Measurements from ENCODE around the gene PDE8A.

PDE8A gene

DNA sequence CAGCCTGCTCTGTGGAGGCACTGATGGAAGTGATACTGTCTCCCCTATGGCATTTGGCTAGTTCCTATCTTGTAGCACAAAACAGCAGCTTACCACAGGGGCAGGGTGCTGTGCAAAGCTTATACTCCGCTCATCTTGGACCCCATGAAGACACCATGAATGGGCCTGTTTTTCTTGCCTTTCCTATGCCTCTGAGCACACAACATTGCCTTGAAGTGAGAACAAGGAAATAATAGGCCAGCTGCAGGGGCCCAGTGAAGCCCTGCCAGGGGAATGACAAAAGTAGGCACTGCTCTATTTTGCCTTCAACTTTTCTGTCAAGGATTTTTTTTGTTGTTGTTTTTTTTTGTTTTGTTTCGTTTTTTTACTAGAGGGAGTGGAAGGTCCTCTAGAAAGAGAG is 110.3 kb downstream of the PDE8A start:
- no peak for DNase-seq (ENCODE audit: low read depth)

DNA sequence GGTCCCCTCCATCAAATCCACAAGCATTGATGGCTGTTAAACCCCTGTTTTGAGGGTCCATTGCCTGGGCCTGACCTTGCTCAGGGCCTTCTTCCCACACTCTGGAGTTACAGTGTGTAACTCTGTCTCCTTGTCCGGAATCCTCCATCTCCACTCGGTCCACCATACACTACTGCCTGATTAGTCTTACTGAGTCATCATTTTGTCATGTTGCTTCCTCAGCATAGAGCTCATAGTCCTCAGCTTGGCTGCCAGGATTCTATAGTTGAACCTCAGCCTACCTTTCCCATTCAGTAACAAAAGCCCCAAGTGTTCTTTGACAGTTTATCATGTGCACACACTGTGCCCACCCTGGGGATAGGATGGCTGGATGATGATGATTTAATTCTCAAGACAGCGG is 113.0 kb downstream of the PDE8A start:
- peak; percentile 74 for DNase-seq (ENCODE audit: low read depth)

DNA sequence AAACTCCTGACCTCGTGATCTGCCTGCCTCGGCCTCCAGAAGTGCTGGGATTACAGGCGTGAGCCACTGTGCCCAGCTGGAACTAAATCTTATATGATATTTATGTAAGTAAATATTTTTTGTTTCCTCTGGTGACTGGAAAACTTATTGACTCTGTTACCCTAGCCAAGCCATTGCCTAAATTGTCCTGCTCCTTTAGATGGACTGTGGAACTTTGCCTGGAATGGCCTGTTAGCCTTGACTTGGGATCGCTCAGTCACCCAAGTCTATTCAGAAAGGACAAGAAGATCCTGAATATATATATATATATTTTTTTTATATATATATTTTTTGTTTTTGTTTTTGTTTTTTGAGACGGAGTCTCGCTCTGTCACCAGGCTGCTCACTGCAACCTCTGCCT is 113.9 kb downstream of the PDE8A start:
- no peak for DNase-seq (ENCODE audit: low read depth)

DNA sequence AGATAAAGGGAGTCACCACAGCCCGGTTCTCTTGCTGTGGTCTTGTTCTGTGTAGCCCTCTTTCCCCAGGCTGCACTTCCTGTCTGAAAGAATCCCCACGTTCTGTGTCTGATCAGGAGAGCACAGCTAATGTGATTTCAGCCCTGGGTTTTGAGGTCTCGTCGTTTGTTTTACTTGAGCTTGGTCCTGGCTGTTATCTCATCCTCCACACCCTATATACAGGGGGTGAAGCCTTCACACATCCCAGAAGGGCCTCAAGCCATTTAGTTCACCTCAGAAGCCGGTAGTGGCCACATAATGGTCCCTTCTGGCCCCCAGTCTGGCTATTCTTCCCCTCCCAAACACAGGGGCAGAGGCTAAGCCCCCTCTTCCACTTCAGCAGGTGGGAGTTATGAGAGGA is 115.6 kb downstream of the PDE8A start:
- DNase-seq (ENCODE audit: low read depth) = no peak

DNA sequence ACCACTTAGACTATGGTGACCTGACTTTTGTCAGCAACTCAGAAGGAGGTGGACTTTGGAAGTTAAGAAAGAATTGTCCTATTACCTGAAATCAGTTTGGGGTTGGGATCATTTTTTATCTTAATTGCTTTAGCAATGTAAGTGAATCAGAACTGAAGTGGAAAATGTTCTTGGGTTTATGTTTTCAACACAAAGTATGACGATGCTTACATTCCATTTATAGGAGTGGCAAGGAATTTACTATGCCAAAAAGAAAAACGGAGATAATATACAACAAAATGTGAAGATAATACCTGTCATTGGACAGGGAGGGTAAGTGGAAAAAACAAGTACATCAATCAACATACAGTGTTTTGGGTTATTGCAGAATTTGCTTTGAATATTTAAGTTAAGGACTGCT is 116.1 kb downstream of the PDE8A start:
- DNase-seq (ENCODE audit: low read depth) = peak; percentile 70

DNA sequence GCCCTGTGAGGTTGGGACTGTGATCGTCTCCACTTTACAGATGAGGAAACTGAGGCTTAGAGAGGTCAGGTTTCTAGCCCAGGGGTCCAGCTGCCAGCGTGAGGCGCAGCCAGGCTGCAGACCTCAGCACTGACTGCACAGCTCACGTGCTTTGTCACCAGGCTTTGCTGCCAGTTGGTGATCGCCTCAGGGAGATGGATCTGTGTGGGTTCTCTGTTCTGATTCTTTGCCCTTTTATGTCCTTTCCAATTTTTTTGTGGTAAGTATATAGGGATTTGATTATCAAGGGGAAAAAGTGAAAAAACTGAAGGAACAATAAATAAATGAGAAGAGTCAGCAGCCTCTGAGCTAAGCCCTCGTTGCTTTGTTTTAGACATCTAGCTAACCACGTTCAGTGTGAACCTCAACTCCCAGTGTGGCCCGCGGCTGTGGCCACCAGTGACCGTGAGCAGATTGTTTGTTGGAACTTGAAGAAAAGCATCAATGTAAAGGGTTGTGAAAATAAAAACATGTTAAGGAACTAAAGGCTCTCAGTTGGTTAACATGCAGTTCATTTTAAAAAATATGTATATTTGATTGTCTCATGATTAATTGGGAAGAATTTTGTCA is 117.6 kb downstream of the PDE8A start:
- no peak for DNase-seq (ENCODE audit: low read depth)

DNA sequence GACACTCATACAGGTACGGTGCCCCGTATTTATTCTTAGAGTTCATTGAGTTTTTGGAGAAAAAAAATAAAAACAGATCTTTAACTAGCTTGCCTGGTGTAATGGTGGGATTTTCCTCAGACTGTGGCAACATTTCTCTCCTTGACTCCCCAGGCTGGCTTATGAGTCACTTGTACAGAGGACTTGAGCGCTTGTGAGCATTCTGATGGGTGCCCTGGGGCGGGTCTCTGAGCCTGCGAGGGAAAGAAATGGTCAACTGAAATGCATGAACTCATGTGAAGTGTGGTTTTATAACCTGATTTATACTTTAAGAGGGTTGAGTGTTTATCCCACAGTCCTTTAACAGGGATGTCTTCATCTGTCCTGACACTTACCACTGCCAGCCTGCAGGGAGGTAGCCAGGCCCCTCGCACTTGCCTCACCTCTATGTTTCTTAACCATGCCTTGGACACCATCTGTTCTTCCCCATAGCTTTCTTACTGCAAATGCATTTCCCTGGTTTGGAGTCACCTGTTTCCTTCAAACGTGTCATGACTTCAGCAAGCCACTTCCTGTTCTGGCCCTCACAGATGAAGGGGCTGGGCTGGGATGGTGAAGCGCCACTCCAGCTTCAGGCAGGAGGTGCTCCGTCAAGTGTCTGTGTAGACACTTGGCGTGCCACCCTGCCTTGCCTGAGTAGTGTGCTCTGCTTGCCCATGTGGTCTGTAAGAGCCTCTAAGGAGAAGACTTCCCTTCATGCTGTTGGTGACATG is 118.7 kb downstream of the PDE8A start:
- peak; percentile 57 for DNase-seq (ENCODE audit: low read depth)

DNA sequence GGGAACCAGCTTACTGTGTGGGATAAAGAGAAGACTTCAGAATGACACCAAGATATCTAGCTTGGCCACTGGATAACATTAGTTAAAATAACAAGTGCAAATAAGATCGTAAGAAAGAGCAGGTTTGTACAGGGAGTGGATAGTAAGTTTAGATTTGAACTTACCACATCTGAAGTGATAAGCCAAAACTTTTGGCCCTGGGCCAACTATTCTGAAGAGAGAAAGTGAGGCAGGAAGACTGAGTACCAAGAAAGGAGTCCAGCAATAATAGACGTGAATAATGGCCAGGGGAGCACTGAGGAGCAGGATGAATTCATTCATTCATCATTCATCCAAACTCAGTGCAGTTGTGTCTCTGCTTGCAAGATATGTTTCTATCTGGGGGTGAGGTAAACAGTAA is 122.9 kb downstream of the PDE8A start:
- DNase-seq (ENCODE audit: low read depth) = no peak

DNA sequence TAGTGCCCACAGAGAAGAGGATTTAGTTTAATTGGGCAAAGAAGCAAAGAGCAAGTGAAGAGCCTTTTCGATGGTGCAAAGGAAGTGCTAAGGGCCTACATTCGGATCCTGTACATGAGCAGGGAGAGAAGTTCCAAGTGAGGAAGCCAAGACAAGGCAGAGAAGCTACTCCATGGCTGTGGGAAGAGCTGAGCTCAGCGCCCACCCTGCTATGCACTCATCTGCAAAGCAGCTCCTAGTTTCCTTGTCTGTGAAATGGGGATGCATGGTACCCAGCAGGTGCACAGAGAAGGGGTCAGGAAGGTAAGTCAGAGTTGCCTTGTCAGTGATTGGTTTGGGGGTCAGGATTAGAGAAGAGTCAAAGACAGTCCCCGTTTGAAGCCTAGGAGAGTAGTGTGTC is 126.5 kb downstream of the PDE8A start:
- DNase-seq (ENCODE audit: low read depth) = no peak

DNA sequence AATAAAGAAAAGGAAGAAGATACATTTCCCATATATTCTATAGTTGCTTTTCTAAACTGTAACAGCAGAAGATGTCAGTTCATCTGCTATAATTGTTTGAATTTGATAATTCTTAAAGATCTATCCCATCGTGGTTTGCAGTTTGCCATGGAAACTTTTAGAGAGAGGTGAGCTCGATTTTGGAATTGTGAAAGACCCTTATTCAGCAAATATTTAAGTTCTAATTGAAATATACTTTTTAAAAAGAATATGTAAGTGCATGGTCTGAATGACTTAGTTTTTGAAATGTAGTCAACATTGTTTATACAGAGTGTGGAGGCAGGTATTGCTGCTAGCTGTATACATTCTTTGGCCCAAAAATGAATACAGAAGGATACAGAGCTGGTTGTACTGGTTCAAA is 127.7 kb downstream of the PDE8A start:
- DNase-seq (ENCODE audit: low read depth) = no peak

DNA sequence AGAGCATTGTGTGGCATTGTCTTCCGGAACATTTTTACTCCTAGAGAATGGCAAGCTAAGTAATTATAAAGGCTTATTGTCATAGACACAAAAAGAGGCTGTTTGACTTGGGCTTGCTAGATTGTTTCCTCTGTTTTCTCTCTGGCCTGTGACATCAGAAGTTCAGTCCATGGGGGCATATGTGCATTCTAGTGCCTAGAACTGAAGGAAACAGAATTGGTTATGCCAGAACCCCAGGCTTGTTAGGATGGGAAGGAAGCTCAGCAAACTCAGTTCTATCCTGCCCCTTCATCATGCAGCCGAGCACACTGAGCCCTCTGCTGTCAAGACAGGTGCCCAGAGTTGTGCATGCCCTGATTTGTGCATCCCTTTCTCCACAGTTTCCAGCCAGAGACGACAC is 131.3 kb downstream of the PDE8A start:
- DNase-seq (ENCODE audit: low read depth) = no peak

DNA sequence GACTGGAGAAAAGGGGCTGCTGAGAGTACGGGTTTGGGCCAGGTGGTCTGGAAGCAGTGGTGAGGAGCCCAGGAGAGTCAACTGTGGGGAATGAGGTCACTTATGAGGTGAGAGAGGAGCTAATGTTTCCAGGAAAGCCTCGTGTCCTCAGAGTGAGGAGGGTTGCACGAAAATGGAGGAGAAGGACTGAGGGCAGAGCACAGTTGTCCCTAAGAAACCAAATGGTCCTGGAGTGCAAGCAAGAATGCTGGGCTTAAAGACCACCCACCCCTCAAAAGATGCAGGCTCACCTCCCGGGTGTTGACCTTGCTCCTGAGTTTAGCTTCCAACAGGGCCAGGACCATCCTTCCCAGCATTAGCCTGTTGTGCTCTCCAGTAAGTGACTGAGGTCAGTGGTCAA is 133.2 kb downstream of the PDE8A start:
- DNase-seq (ENCODE audit: low read depth) = no peak

DNA sequence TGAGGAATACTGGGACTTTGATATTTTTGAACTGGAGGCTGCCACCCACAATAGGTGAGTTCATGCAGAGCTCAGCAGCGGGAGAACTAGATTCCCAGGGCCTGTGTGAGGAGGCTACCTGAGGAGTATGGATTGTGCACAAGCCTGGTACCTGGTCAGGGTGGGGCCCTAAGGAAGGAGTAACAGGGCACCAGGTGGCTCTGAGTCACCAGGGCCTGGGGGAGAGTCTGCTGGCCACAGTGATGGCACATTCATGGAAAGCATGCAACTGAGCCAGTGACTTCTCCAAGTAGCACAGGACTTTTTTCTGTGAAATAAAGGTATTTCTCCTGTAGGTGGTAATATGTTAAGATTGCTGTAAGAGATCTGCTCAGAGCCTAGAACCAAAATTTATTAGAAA is 134.4 kb downstream of the PDE8A start:
- DNase-seq (ENCODE audit: low read depth) = no peak

DNA sequence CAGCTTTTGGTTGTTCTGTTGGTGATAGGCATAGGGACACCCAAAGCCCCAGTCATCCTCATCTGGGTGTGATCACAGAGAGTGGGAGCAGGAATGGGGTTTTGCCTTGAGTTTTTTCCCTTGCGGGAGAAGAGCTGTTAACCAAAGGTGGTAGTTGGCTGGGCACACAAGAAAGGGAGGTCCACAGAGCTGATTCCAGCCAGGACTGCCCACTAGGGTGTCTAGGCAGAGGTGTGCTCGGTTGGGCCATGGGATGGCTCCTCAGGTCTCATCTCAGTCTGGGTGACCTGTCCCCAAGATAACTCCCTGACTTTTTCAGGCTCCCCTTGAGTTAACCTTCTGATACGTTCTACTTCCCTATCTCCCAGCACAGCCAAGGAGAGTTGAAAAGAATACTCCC is 134.8 kb downstream of the PDE8A start:
- no peak for DNase-seq (ENCODE audit: low read depth)

DNA sequence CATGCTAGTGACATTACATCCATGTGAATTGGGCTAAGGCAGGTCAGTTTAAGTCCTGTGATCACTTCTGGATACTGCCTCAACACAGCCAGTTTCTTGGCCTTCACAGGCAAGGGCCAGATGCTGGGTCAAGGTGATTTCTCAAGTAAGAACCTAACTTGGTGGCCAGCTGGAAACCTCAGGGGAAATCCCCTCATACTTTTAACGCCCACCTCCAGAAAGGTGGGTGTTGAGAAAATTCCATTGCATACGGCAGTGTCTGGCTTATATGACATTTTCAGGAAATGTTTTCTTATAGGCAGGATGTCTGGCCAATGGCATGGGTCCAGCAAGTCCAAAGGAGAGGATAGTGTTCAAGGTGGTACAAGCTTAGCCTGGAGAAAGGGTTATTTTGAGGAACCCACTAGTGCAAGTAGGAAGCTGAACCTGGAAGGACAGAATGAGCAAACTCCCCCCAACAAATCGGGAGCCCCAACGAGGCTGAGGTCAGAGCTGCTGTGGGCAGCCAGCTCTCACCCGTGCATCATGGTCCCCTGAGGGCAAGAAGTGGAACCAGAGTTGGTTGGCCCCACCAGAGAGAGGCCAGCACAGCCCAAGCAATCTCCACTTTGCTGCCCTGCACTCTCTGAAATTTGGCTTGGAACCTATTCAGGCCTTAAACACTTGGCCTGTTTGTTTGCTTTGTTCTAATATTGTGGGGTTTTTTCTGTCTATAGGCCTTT is 135.4 kb downstream of the PDE8A start:
- peak; percentile 17 for DNase-seq (ENCODE audit: low read depth)

DNA sequence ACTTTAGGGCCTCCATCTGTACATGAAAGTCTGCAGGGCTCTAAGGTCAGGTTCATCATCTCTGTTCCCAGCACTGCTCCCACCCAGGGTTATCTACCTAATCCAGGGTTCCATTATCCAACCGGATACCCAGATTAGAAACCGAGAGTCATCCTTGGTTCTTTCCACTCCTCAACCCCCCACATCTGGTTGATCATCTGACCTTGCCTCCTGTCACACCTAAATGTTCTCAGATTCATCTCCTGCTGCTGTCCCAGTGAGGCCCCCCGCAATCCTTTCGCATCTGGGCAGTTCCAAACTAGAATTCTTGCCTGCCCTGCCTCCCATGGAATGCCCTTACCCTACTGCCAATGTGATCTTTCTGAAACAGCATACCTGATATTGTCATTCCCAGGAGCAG is 136.5 kb downstream of the PDE8A start:
- DNase-seq (ENCODE audit: low read depth) = no peak

DNA sequence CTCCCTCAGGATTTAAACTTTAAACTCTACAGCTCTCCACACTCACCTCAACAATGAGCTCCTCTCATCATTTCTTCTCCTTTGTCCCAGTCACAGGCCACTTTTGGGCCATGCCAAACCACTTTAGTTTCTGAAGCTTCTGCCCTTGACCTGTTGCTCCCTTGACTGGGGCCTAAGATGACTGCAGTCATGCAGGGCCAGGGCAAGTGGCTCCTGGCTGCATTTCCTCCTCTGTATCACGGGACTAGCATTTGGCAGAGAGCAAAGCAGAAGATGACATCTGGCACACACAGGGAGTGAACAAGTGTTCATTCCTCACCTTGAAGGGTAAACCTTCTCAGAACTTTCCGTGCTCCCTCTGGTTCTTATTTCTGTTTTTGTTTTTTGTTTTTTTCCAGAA is 136.9 kb downstream of the PDE8A start:
- no peak for DNase-seq (ENCODE audit: low read depth)

DNA sequence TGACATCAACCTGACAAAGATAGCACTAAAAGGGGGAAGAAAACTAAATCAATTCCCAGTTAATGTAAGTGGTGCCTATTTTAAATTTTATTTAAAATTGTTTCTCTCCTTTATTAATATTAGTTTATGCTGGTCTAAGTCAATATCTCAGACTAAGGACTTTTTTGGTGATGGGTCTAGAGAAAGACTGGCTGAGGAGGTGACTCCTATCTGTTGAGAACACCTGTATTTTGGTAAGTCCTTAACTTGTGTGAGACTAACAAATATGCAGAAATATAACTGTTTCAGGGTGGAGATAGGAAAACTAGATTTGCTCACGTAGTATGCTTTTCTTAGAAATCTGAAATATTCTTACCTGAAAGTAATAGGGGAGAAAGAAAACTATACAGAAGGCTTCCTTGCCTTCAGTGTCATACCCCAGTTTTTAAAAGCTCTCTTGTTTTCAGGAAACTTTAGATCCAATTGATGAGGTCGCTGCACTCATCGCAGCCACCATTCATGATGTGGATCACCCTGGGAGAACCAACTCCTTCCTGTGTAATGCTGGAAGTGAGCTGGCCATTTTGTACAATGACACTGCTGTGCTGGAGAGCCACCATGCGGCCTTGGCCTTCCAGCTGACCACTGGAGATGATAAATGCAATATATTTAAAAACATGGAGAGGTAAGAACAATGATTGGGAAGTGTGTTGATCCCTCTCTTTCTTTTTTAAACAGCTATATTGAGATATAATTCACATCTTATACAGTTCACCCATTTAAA is 138.9 kb downstream of the PDE8A start:
- no peak for DNase-seq (ENCODE audit: low read depth)

DNA sequence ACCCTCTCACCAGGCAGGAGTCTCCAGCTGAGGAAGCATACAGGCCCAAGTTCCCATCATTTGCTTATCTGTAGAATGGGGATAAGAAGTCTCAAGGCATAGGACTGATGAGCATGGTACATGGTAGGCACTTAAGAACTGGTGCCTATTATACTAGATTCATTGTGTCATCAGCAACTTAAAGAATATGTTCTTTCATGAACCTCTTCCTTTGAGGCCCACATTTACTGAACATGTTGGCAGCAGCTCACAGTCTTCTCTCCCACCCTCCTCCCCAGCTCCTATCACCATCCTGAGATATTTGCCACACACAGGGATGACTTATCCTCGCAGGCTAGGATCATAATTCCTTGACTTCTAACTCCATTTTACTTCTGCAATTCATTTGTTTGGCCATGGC is 142.5 kb downstream of the PDE8A start:
- DNase-seq (ENCODE audit: low read depth) = no peak

DNA sequence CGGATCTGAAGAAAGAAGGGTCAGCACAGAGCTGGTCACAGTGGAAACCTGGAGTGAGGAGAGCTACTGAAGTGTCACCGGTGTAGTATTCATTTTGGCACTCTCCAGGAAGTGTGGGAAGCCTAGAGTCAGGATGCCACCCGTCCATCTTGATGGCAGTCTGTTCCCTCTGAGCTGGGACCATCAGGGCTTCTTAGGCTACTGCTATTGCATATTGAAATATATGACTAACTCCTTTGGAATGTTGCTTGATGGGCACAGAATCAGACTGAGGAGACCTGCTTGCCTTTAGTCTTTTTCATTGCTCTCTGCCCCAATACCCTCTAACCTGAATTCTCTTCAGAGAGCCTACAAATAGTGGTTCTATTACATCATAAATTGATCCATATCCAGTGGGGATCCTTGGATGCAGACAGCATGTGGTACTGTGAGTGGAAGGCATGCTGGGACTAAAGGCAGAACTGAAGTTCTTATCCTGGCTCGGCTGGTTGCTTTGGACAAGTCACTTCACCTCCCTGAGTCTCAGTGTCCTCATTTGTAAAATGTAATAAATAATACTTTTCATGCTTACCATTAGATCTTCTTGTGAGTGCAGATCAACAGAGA is 143.5 kb downstream of the PDE8A start:
- DNase-seq (ENCODE audit: low read depth) = peak; percentile 54

DNA sequence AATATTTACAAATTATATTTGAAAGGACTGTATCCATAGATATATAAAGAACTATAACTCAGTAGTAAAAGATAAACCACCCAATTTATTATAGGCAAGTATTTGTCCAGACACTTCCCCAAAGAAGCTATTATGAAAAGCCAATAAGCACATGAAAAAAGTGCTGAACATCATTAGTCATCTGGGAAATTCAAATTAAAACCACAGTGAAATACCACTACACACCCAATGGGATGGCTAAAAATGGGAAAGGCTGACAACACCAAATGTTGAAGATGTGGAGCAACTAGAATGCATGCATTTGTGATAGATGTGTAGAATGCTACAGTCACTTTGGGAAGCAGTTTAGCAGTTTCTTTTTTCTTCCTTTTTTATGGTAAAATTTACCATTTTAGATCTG is 147.0 kb downstream of the PDE8A start:
- no peak for DNase-seq (ENCODE audit: low read depth)

DNA sequence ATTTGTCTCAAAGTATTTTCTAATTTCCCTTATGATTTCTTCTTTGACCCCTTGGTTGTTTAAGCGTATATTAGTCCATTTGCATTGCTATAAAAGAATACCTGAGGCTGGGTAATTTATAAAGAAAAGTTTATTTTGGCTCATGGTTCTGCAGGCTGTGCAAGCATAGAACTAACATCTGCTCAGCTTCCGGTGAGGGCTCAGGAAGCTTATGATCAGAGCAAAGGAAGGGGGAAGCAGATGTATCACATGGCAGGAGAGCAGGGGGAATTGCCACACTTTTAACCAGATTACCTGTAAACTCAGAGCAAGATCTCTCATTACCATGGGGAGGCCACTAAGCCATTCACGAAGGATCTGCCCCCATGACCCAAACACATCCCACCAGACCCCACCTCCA is 148.2 kb downstream of the PDE8A start:
- DNase-seq (ENCODE audit: low read depth) = no peak
